ENCODE results near the gene SLC25A45. TPM values are rescaled to one million over a fixed set of nuclear protein-coding genes. Genes with fewer than 3 reads are reported as not detected.

SLC25A45 gene
- total RNA-seq, 1 donor: 7.0 TPM

DNA sequence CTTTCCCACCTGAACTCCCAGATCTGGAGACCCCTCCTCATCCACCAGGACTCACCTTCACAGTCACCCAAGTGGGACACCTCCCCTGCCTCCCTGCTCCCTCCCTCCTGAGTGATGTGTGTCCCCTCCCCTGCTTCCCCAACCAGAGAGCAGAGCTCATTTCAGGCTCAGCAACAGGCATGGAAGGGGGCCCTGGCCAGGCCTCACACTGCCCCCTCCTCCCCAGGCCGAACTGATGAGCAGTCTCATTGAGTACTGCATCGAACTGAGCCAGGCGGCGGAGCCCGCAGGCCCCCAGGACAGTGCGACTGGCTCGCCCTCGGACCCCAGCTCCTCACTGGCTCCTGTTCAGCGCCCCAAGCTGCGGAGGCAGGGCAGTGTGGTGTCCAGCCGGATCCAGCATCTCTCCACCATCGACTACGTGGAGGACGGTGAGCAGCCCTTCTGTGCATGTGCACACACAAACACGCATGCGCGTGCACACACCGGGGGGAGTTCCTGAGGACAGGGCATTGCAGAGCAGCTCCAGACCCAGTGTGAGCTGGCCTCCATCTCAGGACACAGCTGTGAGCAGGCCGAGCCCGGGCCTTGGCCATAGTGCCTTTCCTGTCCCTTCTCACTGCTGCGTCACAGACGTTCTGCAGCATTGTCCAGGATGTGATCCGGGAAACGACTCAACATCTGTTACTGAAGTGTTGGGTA is 22.3 kb upstream of the SLC25A45 start:
- DNase-seq (ENCODE audit: low read depth in 2 of 3, low spot score in 2 of 3): no peak

DNA sequence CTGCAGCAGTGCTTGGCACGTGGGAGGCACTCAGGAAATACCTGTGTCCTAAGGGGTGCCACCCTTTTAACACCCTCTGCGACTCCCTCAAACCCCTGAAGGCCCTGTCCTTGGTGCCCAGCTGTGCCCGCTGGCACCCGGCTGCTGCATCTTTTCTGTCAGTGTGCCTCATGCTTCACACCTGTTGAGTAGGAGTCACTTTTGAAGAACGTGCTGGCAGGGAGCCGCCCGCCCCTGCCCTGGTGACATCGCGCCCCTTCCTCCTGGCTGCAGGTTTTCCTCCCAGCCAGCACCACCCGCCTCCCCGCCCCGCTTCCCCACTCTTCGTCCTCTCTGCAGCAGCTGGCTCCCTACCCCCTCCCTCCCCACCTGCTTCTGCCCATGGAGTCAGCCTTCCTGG is 21.8 kb upstream of the SLC25A45 start:
- DNase-seq (ENCODE audit: low read depth in 2 of 3, low spot score in 2 of 3): peak in 1 of 3 donors; percentile 29

DNA sequence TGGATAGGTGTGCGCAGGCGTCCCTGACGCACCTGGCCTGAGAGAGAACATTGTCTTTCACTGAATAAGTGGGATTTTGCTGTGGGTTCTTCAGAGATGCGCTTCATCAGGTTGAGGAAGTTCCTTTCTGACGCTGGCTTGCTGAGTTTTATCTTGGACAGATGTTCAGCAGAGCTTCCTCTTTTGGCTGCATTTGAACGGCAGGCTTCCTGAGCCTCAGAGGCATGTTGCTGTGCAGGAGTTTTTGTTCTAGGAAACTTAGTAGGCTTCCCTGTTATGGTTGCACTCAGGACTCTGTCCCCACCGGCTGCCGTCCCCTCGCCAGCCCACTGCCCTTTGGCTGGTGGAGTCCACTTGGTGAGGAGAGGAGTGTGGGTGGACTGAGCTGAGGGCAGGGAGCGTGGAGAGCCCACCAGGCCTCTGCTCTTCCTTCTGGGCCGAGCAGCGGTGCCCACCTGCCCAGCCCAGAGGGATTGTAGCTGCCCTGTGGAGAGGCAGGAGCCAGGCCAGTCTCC is 21.2 kb upstream of the SLC25A45 start:
- DNase-seq (ENCODE audit: low read depth in 2 of 3, low spot score in 2 of 3): peak in 2 of 3 donors; percentile 89 to 96

DNA sequence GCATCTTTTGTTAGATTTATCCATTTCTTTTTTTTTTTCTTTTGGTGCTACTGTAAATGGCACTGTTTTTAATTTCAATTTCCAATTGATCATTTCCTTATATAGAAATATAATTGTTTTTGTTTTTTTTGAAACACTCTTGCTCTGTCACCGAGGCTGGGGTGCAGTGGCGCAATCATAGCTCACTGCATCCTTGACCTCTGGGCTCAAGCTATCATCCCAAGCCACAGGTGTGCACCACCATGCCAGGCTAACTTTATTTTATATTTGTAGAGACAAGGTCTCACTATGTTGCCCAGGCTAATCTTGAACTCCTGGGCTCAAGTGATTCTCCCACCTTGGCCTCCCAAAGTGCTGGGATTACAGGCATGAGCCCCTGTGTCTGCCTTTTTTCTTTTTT is 20.3 kb upstream of the SLC25A45 start:
- DNase-seq (ENCODE audit: low read depth in 2 of 3, low spot score in 2 of 3): no peak

DNA sequence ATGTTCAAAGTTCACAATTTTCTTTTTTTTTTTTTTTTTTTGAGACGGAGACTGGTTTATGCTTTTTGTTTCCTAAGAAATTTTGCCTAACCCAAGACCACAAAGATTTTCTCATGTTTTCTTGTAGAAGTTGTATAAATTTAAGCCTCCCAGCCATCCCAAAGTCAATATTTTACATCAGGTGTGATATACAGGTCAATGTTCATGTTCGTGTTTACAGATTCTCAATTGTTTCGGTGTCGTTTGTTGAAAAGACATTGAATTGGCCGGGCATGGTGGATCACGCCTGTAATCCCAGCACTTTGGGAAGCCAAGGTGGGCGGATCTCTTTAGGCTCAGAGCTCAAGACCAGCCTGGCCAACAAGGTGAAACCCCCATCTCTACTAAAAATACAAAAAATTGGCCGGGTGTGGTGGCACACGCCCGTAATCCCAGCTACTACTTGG is 19.4 kb upstream of the SLC25A45 start:
- DNase-seq (ENCODE audit: low read depth in 2 of 3, low spot score in 2 of 3): no peak

DNA sequence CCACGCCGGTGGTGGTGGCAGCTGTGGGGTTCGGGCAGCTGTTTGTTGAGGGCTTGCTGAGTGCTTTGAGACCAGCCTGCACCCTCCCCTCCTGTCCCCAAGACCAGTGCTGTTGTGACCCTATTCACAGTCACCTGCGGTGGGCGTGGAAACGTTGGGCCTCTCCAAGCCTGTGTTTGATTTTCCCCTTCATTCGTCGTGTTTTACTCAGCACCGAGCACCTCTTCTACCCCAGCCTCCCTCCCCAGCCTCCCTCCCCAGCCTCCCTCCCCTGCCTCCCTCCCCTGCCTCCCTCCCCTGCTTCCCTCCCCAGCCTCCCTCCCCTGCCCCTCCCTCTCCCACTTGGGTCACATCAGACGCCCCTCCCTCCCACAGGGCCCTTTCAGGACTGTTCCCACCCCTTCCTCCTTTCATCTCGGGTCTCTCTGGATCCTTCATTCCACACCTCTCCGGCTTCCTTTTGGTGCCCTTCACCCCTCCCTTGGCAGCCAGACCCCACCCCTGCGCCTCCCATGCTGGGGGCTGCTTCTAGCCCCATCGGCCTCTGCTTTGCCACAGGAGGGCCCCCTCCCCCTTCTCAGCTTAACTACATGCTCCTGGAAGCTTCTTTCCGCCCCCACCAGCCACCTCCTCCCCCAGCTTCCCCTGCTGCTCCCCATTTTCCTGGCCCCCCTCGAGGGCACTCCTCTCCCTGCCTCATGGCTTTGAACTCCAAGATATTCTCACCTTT is 18.8 kb upstream of the SLC25A45 start:
- no peak for DNase-seq (ENCODE audit: low read depth in 2 of 3, low spot score in 2 of 3)

DNA sequence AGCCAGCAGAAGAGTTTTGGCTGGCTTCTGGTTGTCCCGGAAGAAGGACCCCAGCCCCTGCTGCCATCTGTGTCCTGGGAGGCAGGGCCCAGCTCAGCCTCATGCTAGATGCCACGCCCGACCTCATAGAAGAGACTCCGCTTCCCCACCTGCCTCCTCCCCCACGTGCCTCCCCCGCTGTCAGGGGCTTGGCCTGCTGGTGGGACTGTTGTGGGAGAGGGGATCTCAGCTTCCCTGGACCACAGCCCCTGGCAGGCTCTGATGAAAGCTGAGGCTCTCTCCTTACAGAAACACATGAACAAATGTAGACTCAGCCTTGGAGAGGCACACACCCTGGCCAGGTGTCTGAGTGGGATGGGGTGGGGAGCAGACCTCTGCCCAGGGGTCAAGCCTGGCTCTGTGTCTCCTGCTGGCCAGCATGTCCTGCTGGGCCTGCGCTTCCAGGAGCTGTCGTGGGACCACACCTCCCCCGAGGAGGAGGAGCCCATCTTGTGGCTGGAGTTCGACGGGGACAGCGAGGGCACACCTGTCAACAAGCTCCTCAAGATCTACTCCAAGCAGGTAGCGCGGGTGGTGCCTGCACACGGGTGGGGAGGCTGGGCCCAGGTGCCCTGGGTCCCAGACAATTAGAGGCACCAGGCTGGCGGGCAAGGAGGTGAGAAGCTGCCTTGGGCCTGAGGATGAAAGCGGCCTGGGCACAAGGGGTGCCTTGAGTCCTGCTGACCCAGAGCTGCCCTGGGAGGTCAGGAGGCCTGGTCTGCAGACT is 18.0 kb upstream of the SLC25A45 start:
- no peak for DNase-seq (ENCODE audit: low read depth in 2 of 3, low spot score in 2 of 3)

DNA sequence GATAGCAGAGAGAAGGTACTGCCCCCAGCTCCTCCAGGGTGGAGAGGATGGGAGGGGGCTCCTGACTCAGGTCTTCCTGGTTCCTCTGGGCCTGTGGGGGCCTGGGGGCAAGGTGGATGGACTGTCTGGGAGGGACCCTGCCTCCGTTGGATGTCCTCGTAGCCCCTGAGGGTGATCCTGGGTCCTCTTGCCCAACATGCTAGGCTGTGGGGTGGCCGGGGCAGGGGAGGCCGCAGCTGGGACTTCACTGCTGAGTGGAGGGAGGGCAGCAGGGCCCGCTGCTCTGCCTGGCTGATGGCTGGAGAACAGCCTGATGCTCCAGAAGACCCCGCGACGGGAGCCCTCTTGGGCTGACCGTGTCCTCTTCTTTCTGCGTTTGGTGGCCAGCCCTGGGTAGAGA is 17.4 kb upstream of the SLC25A45 start:
- no peak for DNase-seq (ENCODE audit: low read depth in 2 of 3, low spot score in 2 of 3)

DNA sequence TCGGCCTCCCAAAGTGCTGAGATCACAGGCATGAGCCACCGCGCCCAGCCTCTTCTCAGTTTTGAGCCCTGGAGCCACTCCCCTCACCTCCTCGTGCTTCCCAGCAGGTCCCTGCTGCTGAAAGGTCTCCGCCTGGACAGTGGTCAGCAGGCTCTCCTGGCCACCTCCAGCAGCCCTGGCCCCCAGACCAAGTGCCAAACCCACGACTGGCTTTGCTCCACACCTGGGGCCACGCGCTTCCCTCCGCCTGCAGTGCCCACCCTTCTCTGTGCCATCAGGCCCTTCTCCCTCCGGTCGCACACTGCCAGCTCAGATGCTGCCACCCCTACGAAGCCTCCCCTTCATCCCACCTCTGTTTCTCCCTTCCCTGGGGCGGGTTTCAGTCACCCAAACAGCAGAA is 16.8 kb upstream of the SLC25A45 start:
- DNase-seq (ENCODE audit: low read depth in 2 of 3, low spot score in 2 of 3): no peak

DNA sequence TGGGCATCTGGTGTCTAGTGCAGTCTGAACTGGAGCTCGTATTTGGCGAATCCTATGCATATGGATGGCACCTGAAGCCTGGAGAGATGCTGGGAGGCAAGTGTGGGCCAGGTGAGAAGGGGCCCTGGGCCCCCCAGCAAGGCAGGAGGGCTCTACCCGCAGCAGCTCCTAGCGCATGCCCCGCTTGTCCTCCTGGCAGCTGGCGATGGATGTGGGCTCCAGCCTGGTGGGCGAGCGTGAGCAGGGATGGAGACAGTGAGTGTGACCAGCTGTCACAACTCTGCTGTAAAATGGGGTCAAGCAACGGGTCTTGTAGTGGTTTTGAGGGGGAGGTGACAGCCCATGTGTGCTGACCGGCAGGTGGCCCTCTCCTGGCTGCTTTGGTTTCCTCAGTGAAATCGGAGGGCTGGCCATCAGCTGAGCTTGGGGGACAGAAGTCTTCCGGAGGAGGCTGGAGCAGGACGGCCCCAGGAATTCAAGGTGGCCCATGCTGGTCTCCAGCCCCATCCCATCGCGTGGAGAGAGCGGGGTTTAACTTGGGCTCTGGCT is 16.0 kb upstream of the SLC25A45 start:
- no peak for DNase-seq (ENCODE audit: low read depth in 2 of 3, low spot score in 2 of 3)

DNA sequence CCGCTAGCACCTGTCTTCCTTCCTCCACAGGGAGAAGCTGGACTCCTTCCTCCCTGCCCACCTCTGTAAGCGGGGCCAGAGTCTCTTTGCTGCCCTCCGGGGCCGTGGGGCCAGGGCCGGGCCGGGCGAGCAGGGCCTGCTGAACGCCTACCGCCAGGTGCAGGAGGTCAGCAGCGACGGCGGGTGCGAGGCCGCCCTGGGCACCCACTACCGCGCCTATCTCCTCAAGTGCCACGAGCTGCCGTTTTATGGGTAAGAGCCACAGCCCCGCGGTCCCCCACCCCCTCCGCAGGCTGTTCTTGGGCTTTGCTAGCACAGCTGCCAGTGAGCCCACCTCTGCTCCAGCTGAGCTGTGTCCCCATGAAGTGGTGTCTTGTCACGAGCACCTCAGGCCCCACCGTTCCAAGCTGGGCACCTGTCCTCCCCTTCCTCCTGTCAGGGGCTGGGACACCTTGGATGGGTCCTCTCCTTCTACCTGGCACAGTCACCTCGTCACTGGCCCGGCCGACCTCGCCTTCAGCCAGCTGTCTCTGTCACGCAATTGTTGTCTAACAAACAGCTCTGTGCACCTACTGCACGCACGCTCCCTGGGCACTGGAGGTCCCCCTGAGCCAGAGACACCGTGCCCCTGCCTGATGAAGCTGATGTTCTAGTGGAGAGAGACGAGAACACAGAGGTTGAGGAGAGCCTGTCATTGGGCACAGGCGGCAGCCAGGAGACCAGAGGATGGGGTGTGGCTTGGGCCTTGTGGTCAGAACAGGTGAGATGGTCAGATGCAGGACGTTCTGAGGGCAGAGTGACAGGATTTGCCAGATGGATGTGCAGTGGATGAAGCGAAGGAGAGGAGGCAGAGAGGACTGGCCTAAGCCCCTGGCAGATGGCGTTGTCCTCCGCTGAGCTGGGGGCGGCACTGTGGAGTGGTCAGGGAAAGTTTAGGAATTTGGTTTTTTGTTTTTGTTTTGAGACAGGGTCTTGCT is 14.6 kb upstream of the SLC25A45 start:
- no peak for DNase-seq (ENCODE audit: low read depth in 2 of 3, low spot score in 2 of 3)

DNA sequence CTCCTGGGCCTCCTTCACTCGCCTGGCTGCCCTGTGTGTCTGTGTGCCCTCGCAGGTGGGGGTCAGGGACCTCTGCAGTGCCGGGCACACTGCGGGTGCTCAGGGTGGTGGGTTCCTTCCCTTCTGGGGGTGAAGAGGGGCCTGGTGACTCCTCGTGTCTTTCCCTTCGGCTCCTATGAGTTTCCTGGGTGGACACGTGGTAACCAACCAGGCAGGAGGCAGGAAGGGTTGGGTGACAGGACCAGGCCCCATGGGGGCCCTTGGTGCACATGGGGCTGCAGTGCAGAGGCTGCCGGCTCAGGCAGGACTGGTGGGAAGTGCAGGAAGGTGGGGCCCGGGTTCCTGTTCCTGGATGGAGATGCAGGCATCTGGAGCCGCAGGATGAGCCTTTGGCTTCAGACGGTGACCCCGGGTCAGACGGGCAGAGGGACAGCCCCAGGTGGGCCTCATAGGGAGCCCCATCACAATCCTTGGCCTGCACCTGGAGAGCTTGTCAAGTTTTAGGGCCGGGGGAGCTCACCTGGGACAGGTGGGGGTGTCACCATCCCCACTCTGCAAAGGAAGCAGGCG is 13.6 kb upstream of the SLC25A45 start:
- DNase-seq (ENCODE audit: low read depth in 2 of 3, low spot score in 2 of 3): no peak

DNA sequence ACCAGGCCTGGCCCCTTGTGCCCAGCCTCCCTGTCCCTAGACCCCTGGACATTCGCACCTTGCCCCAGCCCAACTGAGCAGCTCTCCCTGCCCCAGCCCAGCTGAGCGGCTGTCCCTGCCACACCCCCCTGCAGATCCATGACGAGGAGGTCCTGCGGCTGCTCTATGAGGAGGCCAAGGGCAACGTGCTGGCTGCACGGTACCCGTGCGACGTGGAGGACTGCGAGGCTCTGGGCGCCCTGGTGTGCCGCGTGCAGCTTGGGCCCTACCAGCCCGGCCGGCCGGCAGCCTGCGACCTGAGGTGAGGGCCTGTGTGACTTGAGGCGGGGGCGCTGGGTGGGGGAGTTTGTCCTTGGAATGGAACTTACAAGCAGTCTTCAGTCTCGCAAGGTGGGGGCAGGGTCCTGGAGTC is 11.7 kb upstream of the SLC25A45 start:
- no peak for DNase-seq (ENCODE audit: low read depth in 2 of 3, low spot score in 2 of 3)

DNA sequence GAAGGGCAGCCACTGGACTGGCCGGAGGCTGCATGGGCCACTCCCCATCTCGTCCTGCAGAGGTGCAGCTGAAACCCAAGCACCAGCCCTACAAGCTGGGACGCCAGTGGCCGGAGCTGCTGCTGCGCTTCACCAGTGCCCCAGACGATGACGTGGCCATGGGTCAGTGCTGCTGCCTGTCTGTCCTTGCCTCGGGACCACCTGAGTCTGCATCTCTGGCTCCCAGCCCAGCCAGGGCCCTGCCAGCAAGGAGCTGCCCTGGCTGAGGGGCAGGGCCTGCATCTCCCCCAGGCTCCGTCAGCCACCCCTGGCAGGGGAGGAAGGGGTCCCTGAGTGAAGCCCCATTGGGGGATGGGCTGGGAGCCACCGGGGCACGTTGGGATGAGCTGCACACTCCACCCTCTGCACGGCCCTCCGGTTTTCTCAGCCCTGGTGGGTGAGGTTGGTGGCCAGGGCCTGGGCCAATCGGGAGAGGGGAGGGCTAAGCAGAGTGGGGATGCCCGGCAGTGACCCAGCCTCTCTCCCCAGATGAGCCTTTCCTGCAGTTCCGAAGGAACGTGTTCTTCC is 11.2 kb upstream of the SLC25A45 start:
- DNase-seq (ENCODE audit: low read depth in 2 of 3, low spot score in 2 of 3): no peak

DNA sequence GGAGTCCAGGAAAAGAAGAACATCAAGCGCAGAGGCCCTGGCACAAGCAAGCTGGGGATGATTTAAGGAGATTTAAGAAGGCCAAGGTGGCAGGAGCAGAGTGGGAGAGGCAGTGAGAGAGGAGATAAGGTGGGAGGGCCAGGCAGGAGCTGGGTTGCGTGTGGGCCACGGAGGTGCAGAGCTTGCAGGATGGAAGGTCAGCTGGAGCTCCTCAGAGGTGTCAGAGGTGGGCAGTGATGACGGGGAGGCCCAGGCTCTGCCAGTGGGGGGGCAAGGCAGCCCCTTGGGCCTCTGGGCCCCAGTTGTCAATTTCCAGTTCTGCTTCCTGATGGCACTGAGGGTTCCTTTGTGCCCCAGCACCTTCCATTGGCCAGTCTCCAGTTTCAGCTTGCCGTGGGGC is 10.5 kb upstream of the SLC25A45 start:
- DNase-seq (ENCODE audit: low read depth in 2 of 3, low spot score in 2 of 3): no peak

DNA sequence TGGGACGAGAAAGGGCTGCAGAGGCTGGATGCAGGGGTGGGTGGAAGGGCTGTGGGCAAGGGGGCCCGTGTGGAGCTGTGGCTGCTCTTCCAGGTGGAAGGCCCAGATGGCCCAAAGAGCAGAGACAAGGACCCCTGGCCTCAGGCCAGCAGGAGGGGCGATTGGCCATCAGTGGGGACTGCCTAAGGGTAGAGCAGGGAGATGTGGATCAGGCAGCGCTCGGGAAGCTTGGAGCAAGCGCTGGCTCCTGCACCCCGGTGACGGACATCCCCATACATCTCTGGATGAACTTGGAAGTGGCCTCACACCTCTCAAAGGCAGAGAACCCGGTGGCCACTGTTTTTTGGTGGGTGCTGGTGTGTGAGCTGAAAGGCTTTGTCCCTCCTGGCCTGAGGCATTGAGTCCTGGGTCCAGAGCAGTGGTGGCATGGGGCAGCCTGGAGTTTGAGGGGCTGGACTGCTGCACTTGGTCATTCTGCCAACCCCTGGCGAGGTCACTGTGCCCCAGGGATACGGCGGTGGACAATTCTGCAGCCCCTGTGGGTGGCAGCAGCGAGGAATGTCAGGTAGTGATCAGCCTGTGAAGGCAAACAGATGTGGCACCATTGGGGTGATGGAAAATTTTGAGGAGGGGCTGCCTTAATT is 9.9 kb upstream of the SLC25A45 start:
- no peak for DNase-seq (ENCODE audit: low read depth in 2 of 3, low spot score in 2 of 3)

DNA sequence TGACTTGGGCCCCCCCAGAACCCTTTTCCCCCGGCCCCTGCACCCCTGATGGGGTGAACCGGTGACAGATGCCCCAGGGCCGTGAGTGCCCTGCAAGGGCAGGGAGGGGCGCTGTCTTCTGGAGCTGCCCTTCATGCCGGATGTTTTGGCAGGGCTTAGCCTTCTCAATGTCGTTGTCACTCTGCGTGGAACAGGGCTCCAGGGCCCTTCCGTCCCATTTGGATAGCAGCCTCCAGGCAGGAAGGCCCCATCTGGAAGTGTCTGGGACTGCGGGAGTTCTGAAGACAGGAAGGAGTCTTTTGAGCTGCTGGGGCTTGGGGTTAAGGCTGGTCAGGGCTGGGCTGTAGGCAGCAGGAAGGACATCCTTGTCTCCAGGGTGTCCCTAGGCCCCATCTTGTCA is 8.6 kb upstream of the SLC25A45 start:
- DNase-seq (ENCODE audit: low read depth in 2 of 3, low spot score in 2 of 3): no peak

DNA sequence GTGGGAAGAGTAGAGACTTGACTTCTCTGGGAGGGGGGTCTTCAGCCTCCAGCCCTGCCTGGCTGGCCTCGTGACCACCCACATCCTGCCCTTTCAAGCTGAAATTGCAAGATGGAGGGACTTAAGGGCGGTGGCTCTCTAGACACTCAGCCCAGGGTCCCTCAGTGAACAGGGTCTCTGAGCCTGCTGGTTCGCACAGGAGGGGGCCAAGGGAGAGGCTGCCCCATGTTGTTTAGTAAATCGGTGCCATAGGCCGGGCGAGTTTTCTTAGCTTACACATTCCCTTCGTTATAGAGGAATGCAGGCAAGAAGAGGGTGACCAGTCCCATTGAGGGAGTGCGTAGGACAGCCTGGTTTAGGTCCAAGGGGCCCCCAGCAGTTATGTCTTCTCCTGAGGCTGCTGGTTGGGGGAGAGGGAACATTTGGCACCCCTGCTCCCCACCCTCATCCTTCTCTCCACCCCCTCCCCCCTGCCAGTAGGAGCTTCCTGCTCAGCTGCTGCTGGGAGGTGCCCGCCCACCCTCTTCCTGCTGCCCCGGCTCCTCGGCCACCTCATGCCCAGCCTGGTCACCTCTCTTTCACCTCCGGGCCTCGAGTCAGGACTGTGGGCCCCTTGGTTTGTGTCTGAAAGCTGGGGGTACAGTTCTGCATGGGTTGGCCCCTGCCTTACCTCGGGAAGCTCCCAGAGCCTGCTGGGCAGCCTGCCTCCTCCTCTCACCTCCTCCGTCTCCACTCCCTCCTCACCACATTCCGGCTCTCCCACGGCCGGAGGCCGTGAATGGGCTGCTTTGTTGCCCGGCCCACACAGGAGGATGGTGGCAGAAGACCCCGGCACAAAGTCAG is 7.9 kb upstream of the SLC25A45 start:
- DNase-seq (ENCODE audit: low read depth in 2 of 3, low spot score in 2 of 3): no peak
